ENCODE results near the gene RAD51AP1.

Gene RAD51AP1

DNA sequence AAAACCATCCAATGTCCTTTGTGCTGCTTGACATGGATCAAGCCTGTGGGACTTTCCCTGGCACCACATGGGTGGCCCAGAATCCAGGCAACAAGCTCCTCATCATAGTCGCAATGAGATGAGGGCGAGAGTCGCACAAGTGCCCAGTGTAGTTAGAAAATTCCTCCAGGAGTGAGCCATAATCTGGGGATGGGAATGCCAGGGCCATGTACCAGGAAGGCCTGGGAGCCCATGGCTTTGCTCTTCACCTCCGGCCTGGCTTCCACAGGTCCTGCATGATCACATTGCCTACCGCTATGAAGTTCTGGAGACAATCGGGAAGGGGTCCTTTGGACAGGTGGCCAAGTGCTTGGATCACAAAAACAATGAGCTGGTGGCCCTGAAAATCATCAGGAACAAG is 57.2 kb downstream of the RAD51AP1 start:
- no peak for DNase-seq (ENCODE audit: low read depth)

DNA sequence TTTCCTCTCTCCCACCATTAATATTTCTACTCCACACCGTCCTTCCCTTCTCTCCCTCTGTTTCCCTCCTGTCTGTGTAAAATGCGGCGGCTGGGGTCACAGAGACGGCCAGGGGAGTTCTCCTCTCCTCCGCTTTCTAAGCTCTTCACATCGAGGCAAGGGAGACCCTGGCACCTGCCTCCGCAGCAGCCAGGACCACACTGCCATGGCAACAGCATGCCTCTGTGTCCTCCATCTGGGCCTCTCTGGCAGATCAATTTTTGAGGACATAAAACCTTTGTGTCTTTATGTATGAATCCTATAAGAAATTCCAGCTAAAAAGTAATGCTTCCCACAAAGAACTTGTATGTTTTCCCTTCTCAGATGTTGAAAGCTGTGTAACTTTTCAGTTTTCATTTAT is 64.7 kb downstream of the RAD51AP1 start:
- DNase-seq (ENCODE audit: low read depth), result no peak

DNA sequence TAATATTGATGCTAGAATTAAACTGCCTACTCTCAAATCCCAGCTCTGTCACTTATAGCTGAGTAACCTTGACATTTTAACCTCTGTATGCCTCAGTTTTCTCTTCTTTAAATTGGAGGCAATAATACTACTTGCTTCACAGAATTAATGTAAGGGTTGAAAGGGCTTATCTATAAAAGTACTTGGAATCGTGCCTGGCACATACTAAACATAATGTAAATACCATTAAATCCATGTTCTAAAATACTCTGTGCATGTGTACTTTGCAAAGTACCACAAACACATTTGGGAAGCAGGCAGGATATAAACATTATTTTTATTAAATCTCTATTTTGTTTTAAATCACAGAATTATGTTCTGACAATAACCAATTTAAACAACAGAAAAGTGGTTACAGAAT is 65.3 kb downstream of the RAD51AP1 start:
- DNase-seq (ENCODE audit: low read depth), result no peak

DNA sequence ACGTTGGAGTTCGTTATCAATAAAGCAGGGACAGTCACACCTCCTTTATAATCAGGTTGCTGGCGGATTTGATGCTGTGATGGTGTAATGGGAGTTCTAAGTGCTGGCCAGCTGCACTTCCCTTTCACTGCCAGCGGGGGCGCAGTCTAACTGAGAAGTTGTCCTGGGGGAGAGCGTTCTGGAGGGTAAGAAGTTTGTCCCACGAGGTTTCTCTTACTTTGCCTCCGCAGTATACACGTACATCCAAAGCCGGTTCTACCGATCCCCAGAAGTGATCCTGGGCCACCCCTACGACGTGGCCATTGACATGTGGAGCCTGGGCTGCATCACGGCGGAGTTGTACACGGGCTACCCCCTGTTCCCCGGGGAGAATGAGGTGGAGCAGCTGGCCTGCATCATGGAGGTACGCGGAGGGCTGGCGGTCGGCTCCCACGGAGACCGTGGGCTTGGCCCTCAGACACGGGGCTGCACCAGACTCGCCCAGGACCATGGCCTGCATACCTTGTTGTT is 66.0 kb downstream of the RAD51AP1 start:
- peak; percentile 57 for DNase-seq (ENCODE audit: low read depth)

DNA sequence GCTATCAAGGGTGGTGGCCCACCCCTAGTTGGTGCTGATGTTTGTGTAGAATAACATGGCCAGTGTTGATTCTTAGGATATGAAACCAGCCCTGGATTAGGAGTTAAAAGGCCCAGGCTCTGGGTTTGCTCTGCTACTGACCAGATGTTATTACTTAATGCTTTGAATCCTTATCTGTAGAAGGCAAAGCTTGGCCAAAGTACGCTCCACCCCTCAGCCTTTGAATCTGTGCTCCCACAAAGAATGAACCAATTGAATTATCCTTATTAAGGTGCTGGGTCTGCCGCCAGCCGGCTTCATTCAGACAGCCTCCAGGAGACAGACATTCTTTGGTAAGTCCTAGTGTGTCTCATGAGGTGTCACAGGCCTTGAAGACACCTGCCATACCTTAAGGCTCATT is 68.4 kb downstream of the RAD51AP1 start:
- DNase-seq (ENCODE audit: low read depth), result no peak

DNA sequence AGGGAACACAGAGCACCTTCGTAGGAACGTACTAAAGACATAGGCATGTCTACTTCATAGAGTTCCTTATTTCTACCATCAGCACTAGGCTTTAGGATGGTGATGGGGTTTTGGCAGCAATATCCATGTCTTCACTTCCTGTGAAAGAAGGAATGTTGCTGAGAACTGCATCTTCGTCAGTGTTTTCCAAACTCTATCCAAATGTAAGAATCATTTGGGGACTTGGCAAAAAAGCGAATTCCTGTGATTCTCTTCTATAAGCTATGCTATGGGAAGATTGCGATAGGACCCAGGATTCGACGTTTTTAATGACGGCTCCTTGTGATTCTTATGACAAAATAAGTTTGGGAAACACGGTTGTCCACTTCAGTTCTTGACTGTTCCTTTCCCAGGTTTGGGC is 70.4 kb downstream of the RAD51AP1 start:
- no peak for DNase-seq (ENCODE audit: low read depth)
